Uterus (tissue), 2 donors: ENCODE results near the gene BCAS3.

Source experiments
- CTCF ChIP-seq, 4 experiments: fragments of 200-600 bp in 2 of 4; fragments of 450-650 bp in 2 of 4; sonication (generic) in 2 of 4; IDR thresholded peaks; one replicate each; pipeline ENCODE4 v1.5.1; 2016 to 2019; ENCODE audit warnings: antibody characterized with exemption in 4 of 4, mild to moderate bottlenecking in 2 of 4, moderate library complexity in 1 of 4
- POLR2A ChIP-seq, 2 donors: fragments of 450-650 bp; IDR thresholded peaks; one replicate each; pipeline ENCODE4 v1.6.1; 2016; ENCODE audit warnings: antibody characterized with exemption in 2 of 2, mild to moderate bottlenecking in 1 of 2, moderate library complexity in 1 of 2

GRCh38 chr17:60803059-60803458 lies 125.4 kb downstream of the BCAS3 start:
- TF ChIP-seq CTCF (IDR thresholded peaks at IDR 0.05) (no peak), POLR2A (IDR thresholded peaks at IDR 0.05) (no peak)
